C4-2B (cell line): Measurements from ENCODE around the gene MED13L.

Experiments
- ZFX ChIP-seq: fragments of 450-650 bp; IDR thresholded peaks from 2 replicates; pipeline ENCODE4 v1.6.1; 2017
- TF ChIP-seq, protein P1 (sequence below): fragments of 450-650 bp; conservative IDR thresholded peaks from 2 replicates; pipeline ENCODE4 v1.5.1; 2017; ENCODE audit warnings: mild to moderate bottlenecking

DNA sequence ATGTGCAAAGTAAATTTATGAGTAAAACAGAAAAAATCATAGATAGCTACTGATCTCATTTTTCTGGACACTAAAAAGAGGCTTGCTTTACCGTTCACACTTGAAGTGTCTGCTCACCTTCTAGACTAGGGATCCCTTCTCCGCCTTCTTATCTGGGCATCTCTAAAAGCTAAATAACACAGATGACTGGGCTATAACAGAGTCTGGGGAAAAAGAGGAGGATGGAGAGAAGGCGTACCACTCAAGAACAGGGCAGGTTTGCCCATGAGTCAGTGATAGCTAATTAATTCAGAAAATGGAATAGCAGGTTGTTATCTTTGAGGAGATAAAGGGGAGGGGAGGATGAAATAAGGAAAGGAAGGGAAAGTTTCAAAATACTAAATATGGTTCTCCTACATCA, 185.3 kb downstream of the MED13L start:
- TF ChIP-seq, protein P1, sequence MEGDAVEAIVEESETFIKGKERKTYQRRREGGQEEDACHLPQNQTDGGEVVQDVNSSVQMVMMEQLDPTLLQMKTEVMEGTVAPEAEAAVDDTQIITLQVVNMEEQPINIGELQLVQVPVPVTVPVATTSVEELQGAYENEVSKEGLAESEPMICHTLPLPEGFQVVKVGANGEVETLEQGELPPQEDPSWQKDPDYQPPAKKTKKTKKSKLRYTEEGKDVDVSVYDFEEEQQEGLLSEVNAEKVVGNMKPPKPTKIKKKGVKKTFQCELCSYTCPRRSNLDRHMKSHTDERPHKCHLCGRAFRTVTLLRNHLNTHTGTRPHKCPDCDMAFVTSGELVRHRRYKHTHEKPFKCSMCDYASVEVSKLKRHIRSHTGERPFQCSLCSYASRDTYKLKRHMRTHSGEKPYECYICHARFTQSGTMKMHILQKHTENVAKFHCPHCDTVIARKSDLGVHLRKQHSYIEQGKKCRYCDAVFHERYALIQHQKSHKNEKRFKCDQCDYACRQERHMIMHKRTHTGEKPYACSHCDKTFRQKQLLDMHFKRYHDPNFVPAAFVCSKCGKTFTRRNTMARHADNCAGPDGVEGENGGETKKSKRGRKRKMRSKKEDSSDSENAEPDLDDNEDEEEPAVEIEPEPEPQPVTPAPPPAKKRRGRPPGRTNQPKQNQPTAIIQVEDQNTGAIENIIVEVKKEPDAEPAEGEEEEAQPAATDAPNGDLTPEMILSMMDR = no peak
- TF ChIP-seq ZFX = no peak
